UCSD-AML1 (cell line): ENCODE measurements around the gene PRELP.

ENCODE experiments used
- DNase-seq: peaks from one replicate; lab custom pipeline; 2025; ENCODE audit not compliant: unreplicated experiment; lab: John Stamatoyannopoulos, UW

The PRELP gene

GRCh38 chr1:203521074-203521794, 45.6 kb downstream of the PRELP start:
- no peak for DNase-seq

- DNase-seq: no peak
These were observed 46.2 kb downstream of the PRELP start for GRCh38 chr1:203521812-203522211.

- no peak for DNase-seq
These were observed 46.6 kb downstream of the PRELP start for GRCh38 chr1:203522237-203522636.

GRCh38 chr1:203523667-203524066, 48.1 kb downstream of the PRELP start:
- DNase-seq: no peak

GRCh38 chr1:203524152-203524551, 48.5 kb downstream of the PRELP start:
- DNase-seq: no peak

- DNase-seq: no peak
These were observed 49.2 kb downstream of the PRELP start for GRCh38 chr1:203524824-203525223.

GRCh38 chr1:203525685-203526084, 50.1 kb downstream of the PRELP start:
- no peak for DNase-seq

GRCh38 chr1:203526130-203526529, 50.5 kb downstream of the PRELP start:
- DNase-seq: no peak

- DNase-seq: no peak
These were observed 51.0 kb downstream of the PRELP start for GRCh38 chr1:203526572-203526971.

GRCh38 chr1:203527013-203527412, 51.4 kb downstream of the PRELP start:
- no peak for DNase-seq

GRCh38 chr1:203528063-203528462, 52.5 kb downstream of the PRELP start:
- no peak for DNase-seq

- DNase-seq: no peak
These were observed 53.6 kb downstream of the PRELP start for GRCh38 chr1:203528976-203529835.

- no peak for DNase-seq
These were observed 55.5 kb downstream of the PRELP start for GRCh38 chr1:203531063-203531462.

- DNase-seq: no peak
These were observed 58.4 kb downstream of the PRELP start for GRCh38 chr1:203534012-203534411.

GRCh38 chr1:203534526-203534925, 58.9 kb downstream of the PRELP start:
- no peak for DNase-seq

- DNase-seq: no peak
These were observed 61.0 kb downstream of the PRELP start for GRCh38 chr1:203536575-203536974.

- no peak for DNase-seq
These were observed 61.4 kb downstream of the PRELP start for GRCh38 chr1:203536980-203537455.

- no peak for DNase-seq
These were observed 62.3 kb downstream of the PRELP start for GRCh38 chr1:203537806-203538464.

GRCh38 chr1:203538726-203539125, 63.1 kb downstream of the PRELP start:
- no peak for DNase-seq

- DNase-seq: no peak
These were observed 64.4 kb downstream of the PRELP start for GRCh38 chr1:203539831-203540546.
